Stimulated activated CD4-positive, alpha-beta T cell treated with anti-CD3 and anti-CD28 coated beads, TNF-alpha, amount 100 ng/mL, for 48 hours (primary cell): ENCODE results near the gene PAK4.
"Not testable (repeated sequence)": the region's sequence is repeated elsewhere in the genome, so short reads cannot be mapped to it uniquely, and the experiment has no call there.

Source experiments
- DNase-seq, 3 donors: peaks; one replicate each; pipeline ENCODE4 v3.0.0-alpha.2; 2020; ENCODE audit warnings: low read depth in 3 of 3

PAK4 gene

DNA sequence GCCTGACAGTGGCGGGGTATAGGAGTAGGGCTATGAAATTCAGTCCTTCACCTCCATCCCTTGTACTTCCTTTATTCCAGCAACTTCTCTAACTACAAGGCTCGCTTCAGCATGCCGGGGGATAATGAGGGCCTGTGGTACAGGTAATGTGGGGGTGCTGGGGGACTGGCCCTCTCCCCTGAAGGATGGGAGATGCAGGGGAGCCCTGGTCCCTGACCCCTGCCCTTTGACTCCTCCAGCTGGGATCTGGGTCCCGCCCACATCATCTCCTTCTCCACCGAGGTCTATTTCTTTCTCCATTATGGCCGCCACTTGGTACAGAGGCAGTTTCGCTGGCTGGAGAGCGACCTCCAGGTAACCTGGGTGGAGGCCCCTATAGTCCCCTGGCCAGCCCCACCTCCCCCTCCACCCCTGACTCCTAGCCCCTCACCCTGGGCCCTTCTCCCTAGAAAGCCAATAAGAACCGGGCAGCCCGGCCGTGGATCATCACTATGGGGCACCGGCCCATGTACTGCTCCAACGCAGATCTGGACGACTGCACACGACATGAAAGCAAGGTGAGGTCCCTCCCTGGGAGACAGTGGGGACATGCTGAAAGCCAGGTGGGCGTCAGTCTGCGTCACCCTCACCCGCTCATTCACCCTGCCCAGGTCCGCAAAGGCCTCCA, 25.0 kb upstream of the PAK4 start:
- DNase-seq = no peak

DNA sequence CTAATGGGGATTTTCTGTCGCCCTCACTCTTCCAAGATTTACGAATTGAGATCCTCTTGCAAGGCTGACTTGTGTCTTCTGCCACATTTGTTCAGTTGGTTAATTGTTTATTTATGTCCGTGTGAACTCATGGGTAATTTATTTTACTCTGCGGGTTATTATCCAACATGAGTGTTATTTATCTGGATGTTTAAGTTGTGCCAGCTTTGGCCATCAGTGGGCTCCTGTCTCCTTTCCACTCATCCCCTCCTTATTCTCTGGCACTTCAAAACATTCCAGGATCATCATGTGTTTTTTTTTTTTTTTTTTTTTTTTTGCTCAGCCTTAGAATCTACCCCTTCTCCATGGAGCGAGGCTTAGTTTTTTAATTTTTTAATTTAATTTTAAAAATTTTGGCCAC, 22.4 kb upstream of the PAK4 start:
- no peak for DNase-seq

DNA sequence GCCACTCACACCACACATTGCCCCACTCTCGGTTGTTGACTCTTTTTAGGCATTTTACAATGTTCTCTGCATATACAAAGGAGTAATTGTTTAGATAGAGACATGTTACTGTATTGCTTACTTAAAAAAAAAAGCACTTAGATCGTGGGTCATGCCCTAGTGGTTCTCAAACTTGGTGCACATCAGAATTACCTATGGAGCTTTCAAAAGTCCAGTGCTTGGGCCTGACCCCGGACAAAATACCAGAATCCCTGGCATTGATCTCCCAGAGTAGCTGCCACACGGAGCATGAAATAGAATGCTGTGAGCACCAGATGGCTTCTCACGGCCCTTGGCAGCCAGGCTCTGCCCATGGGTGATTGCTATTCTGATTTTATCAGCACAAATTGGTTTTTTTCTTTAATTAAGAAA, 21.4 kb upstream of the PAK4 start:
- DNase-seq = no peak

DNA sequence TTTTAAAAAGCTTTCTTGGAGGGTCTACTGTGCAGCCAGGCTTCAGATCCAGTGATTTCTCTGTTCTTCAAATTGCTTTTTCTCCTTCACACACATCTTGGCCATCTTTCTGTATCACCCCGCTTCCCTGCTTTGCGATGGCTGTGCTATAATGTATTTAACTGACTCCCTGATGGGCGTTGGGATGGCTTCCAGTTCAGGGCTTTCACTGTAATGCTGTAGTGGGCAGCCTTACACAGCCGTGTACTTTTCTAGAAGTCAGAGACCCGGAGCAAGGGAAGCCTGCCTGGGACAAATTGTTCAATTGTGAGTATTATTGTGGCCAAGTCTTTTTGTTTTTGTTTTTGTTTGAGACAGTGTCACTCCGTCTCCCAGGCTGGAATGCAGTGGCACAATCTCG, 19.4 kb upstream of the PAK4 start:
- no peak for DNase-seq

DNA sequence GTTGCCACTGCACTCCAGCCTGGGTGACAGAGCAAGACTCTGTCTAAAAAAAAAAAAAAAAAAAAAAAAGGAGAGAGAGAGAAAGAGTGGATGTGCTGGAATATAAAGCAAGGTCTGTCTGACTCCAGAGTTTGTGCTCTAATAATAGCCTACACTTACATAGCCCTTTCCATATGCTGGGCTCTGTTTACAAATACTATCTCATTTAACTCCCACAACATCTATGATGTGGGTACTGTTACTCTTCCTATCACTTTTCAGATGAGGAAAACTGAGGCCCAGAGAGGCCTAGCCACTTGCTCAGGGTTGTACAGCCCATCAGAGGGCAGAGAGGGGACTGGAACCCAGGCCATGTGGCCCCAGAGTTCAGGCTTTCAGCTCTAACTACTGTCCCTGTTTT, 15.9 kb upstream of the PAK4 start:
- no peak for DNase-seq

DNA sequence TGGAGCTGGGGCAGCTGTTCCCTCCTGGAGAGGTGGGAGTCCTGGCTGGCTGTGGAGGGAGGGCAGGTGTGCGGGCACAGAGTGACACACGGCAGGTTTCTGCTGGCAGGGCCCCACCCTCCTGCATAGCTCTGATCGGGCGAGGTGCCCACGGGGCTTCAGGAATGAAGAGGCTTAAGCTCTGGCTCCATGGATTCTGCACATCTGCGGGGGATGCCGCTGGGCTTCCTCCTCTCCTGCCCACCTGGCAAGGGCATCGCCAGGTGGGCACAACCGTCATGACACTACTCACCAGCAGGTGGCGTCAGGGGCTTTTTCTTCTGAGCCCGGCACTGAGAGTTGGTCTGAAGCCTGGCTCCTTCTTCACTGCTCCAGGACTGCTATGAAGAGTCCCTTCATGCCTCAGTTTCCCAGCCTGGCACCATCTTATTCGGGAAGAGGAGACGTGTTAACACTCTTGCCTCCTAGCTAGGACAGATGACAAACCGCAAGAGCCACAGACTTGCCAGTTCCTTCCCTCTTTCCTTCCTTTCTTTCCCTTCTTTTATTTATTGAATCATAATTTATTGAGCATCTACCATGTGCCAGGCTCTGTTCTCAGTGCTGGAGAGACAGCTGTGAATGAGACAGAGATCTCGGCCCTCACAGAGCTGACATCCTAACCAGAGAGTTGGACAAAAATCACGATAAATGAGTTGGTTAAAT, 15.2 kb upstream of the PAK4 start:
- DNase-seq = peak; percentile 49 to 64 (median 57)

DNA sequence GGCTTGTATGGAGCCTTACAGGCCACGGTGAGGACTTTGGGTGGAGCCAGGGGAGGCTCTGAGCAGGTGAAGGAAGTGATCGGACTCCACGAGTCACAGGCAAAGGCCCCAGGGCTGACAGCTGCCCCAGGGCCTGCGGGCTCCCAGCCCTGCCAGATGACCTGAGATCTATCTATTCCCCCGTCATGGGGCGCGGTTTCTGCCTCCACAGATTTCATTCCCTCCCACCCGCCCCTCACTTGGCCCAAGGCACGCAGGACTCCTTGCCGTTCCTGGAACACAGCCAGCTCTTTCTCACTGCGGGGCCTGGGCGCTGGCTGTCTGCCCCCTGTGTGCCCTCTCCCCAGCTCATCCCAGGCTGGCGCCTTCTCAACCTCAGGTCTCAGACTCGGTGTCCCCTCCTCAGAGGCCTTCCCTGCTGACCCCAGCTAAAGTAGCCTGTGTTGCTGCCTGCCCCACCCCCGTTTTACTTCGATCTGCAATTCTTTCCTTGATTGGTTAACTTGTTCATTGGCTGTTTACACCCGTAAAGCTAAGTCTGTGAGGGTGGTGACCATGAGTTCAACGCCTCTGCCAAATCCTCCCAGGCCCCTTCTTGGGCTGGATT, 13.9 kb upstream of the PAK4 start:
- no peak for DNase-seq

DNA sequence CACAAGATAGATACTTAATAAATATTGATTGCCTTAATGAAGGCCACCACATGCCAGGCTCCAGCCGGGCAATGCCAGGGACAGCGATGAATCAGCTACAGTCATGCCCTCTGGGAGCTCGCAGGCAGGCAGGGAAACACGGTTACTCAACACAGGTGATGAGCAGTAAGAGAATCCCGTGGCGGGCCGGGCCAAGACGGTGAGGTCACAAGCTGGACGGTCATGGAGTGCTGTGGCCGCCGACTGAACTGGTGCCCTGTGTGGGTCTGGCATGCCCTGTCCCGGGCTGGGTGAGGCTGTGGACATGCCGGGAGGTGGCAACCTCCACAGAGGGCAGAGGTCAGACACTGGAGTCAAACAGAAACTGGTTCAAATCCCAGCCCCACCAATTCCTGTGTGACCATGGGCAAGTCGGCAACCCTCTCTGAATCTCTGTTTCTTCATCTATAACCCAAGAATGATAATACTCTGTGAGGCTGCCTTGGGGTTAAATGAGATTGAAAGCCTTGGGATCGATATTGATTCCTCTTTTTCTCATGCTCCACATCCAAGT, 13.2 kb upstream of the PAK4 start:
- no peak for DNase-seq

DNA sequence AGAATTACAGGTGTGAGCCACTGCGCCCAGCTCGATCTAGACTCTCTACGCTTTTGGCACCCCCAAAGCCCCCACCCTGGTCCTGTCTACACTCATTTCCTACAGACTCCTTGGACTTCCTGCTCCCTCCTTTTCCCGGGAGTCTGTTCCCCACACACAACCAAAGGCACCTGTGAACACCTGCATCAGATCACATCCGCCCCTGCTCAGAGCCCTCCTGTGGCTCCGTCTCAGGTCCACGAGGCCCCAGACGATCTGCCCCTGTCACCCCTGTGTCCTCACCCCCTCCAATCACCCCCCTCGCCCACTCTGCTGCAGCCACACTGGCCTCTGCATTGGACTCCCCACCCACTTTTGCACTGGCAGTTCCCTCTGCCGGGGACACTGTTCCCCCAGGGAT, 12.4 kb upstream of the PAK4 start:
- DNase-seq = no peak

DNA sequence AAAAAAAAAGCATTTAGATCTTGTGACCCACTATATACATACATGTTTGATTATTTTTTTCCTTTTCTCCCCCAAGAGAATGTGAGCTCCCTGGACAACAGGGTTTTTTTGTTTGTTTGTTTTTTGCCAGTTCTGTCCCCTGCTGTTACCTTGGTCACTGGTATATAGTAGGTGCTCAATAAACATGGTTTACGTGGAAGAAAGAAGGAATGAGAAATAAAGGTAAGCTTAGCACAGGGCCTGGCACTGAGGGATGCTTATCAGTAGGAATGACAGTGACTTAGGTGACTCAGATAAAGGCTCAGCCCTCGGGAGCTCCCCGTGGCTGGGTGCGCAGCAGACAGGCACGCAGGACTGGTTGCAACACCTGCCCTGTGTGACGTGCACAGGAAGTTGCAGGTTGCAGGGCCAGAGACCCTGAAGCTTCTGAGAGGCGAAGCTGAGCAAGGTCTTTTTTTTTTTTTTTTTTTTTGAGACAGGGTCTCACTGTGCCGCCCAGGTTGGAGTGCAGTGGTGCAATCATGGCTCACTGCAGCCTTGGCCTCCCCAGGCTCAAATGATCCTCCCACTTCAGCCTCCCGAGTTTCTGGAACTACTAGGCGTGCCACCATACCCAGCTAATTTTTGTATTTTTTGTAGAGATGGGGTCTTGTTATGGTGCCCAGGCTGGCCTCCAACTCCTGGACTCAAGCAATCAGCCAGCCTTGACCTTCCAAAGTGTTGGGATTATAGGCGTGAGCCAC, 10.3 kb upstream of the PAK4 start:
- DNase-seq = no peak

DNA sequence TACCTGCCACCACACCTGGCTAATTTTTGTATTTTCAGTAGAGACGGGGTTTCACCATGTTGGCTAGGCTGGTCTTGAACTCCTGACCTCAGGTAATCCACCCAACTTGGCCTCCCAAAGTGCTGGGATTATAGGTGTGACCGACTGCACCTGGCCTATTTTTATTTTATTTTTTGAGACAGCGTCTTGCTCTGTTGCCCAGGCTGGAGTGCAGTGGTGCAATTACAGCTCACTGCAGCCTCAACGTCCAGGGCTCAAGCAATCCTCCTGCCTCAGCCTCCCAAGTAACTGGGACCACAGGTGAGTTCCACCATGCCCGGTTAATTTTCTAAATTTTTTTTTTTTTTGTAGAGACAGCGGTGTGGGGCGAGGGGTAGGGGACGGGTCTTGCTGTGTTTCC, 8.6 kb upstream of the PAK4 start:
- not testable (repeated sequence) for DNase-seq

DNA sequence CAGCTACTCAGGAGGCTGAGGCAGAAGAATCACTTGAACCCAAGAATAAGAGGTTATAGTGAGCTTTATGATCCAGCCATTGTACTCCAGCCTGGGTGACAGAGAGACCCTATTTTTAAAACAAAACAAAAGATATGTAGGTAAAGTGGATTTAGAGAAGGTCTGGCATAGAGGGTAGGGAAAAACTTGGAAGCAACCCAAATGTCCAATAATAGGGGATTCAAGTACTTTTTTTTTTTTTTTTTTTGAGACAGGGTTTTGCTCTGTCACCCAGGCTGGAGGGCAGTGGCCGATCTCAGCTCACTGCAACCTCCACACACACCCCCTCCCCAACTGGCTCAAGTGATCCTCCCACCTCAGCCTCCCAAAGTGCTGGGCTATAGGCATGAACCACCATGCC, 5.8 kb upstream of the PAK4 start:
- no peak for DNase-seq

DNA sequence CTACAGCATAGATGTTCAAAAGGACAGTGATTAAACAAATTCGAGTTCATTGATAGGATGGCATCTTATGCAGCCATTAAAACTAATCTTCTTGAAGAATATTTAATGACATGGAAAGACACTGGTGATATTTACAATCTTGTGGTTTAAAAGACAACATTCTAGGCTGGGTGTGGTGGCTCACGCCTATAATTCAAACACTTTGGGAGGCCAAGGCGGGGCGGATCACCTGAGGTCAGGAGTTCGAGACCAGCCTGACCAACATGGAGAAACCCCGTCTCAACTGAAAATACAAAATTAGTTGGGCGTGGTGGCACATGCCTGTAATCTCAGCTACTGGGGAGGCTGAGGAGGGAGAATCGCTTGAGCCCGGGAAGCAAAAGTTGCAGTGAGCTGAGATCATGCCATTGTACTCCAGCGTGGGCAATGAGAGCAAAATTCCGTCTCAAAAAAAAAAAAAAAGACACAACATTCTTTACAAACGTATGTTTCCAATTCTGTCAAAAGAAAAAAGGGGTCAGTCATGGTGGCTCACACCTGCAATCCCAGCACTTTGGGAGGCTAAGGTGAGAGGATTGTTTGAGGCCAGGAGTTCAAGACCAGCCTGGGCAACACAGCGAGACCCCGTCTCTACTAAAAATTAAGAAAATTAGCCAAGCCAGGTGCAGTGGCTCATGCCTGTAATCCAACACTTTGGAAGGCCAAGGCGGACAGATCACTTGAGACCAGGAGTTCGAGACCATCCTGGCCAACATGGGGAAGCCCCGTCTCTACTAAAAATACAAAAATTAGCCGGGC, 2.5 kb upstream of the PAK4 start:
- DNase-seq = no peak

DNA sequence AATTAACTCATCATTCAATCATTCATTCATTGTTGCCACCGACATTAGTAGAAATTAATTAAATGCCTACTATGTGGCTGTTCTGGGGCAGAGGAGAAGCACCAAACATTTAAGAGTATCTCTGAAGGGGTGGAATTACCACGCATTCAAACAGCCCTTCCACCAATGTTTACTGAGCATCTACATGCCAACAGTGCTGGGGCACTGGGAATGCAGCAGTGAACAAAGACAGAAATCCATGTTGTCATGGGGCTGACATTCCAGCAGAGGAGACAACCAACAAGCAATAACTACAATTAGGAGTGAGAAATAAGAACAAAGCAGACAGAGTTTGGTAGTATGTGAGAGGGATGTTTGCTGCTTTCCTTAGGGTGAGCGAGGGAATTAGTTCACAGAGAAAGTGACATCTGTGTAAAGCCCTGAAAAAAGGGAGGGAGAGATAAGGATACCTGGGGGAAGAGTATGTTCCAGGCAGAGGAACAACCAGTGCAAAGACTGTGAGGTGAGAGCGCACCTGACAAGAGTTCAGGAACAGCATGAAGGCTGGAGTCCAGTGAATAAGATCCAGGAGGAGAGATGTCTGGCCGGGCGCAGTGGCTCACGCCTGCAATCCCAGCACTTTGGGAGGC, 1.3 kb upstream of the PAK4 start:
- DNase-seq = no peak

DNA sequence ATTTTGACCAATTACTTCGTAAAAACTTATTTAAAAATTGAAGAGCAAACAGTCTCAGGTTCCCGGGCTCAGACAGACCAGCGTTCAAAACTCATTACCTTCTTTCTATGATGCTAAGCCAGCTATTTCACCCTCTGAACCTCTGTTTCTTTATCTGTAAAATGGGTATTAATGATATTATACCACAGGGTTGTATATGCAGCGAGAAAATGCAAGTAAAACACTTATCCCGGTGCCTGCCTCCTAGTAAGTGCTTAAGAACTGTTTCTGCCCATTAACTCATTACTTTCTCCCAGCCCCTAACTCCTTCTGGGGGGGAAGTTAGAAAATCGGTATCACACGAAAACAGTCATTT, 410 bp upstream of the PAK4 start:
- DNase-seq = no peak

DNA sequence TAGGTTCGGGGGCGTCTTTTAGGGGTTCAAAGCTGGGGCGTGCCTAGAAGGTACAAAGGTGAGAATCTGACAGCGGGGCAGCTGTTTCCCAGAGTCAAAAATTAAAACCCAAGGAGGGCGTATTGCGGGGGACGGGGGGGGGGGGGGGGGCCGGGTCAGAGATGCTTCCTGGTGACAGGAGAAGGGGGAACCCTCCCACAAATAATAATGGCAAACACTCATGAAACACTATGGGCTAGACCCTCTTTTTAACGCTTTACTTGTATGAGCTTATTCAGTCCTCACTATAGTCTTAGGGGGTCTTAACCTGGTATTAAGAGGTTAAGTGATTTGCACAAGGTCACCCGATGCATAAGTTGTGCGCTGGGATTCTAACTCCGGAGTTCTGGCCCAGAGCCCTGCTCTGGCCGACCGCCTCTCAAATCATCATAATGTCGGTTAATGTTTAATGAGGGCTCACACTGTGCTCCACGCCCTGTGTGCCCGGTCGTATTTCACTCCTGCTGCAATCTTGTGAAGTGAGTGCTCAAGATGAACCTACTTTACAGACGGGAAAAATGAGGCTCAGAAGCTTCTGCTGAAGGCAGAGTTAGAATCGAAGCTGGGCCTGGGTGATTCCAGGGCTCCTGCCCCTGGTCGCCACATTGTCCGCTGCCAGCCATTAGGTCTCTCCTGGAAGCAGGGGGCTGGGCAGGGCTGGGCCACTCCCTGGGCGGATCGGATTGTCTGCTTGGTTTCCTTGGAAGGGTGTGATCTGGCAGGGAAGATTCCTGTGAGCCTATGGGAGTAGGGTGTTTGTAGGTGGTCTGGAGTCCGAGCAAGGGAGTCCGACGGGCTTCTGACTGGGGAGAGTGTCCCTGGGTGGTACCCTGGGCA, 964 bp downstream of the PAK4 start:
- no peak for DNase-seq

DNA sequence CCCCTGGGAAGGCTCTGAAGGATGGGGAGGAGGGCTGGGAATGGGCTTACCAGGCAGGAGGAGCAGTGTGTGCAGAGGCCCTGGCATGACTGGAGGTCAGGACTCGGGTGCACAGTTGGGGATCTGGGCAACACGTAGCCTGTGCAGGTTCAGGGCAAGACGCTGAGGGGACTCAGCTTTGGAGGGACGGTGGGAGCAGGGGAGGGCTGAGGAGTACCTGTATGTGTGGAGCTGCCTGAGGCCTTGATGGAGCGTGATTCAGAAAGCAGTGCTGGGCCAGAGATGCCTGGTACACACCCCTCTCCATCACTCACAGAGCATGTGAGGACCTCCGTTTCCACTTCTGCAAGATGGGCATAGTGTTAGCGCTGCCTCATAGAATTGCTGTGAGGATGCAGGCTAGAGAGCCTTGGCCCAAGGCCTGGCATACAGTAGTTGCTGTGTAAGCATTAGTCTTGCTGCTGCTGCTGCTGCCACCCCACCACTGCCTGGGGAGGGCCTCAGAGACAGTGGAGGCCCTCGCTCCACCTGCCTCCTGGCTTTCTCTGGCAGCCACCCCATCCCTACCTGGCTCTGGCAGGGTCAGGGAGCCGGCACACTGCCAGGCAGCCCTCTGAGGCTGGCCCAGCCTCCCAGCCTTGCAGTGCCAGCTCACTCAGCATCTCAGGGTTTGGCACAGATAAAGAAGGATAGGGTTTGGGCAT, 2.4 kb downstream of the PAK4 start:
- no peak for DNase-seq

DNA sequence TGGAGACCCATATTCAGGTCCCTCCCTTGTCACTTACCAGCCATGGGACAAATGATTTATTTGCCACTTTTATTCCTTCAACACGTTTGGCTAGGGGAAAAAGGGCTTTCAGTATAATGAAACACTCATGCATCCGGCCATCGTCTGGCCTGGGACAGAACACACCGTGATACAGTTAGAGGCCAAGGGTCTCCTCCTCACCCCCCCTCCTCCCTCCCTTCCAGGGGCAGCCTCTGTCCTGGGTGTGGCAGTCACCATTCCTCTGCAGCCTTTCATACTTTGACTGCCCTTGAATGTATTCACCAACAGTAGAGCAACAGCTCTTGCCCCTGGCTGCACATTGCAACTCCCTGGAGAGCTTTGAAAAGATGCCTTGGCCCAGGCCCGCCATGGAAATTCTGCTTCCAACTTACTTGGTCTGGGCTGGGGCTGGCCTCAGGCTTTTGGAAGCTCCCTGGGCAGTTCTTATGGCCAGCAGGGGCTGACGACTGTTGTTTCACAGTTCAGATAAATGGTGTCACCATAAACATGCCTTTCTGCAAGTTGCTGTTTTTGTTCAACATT, 3.0 kb downstream of the PAK4 start:
- DNase-seq = no peak

DNA sequence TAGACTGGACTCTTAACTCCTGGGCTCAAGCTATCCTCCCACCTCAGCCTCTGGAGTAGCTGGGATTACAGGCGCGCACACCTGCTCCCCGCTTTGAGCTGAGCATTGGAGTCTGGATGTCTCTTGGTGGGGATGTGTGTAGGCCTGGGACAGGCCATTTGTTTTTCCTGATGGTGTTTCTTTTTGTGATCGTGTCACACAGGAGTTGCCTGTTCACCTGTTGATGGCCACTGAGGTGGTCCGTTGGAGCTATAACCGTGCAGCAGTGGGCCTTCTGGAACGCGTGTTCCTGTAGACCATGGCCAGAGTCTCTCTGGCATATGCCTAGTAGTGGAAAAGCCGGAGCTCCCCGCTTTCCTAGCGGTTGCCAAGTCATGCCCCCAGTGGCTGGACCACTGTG, 3.5 kb downstream of the PAK4 start:
- DNase-seq = no peak
